ENCODE results near the gene H6PD.

Gene H6PD

DNA sequence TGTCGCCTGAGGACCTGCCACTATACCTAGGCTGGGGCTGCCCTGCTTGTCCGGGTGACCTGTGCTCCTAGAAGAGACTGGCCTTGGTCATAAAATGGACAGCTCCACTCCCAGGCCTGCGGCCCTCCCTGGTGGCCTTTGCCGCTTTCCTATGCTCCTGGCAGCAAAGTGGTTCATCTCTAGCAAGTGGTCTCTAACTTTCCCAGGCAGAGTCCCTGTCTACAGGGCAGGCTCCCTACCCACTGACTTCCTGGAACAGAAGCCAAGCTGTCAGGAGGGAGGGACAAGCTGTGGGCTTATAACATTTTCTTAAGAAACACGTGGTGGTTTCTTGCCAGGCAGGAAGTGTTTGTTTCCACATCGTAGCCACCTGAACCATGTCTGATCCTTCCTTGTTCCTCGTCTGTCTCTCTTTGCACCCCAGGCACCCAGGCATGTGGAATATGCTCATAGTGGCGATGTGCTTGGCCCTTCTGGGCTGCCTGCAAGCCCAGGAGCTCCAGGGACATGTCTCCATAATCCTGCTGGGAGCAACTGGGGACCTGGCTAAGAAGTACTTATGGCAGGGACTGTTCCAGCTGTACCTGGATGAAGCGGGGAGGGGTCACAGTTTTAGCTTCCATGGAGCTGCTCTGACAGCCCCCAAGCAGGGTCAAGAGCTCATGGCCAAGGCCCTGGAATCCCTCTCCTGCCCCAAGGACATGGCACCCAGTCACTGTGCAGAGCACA lies 10.1 kb downstream of the H6PD start:
- TF ChIP-seq, protein P1, sequence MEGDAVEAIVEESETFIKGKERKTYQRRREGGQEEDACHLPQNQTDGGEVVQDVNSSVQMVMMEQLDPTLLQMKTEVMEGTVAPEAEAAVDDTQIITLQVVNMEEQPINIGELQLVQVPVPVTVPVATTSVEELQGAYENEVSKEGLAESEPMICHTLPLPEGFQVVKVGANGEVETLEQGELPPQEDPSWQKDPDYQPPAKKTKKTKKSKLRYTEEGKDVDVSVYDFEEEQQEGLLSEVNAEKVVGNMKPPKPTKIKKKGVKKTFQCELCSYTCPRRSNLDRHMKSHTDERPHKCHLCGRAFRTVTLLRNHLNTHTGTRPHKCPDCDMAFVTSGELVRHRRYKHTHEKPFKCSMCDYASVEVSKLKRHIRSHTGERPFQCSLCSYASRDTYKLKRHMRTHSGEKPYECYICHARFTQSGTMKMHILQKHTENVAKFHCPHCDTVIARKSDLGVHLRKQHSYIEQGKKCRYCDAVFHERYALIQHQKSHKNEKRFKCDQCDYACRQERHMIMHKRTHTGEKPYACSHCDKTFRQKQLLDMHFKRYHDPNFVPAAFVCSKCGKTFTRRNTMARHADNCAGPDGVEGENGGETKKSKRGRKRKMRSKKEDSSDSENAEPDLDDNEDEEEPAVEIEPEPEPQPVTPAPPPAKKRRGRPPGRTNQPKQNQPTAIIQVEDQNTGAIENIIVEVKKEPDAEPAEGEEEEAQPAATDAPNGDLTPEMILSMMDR (IDR thresholded peaks at IDR 0.05; ENCODE audit: low read depth, low read length) = no peak

DNA sequence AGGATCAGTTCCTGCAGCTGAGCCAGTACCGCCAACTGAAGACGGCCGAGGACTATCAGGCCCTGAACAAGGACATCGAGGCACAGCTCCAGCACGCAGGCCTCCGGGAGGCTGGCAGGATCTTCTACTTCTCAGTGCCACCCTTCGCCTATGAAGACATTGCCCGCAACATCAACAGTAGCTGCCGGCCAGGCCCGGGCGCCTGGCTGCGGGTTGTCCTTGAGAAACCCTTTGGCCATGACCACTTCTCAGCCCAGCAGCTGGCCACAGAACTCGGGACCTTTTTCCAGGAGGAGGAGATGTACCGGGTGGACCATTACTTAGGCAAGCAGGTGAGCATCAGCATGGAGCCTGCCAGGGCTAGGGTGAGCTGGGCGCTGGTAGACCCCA lies 10.7 kb downstream of the H6PD start:
- no peak overlapping the region for H3K4me3 ChIP-seq (replicated peaks in 1 of 2; ENCODE audit: low read depth in 2 of 2, low read length in 2 of 2)
- no peak for DNase-seq (ENCODE audit: low read depth in 2 of 2)
- TF ChIP-seq, protein P1 (IDR thresholded peaks at IDR 0.05; ENCODE audit: low read depth, low read length) = no peak

More for the DNA sequence above, 10.1 kb downstream of the H6PD start:
- peak in 1 of 2 donors; percentile 65 for DNase-seq (ENCODE audit: low read depth in 2 of 2)
- H3K4me3 ChIP-seq (replicated peaks in 1 of 2; ENCODE audit: low read depth in 2 of 2, low read length in 2 of 2) = no peak overlapping the region

DNA sequence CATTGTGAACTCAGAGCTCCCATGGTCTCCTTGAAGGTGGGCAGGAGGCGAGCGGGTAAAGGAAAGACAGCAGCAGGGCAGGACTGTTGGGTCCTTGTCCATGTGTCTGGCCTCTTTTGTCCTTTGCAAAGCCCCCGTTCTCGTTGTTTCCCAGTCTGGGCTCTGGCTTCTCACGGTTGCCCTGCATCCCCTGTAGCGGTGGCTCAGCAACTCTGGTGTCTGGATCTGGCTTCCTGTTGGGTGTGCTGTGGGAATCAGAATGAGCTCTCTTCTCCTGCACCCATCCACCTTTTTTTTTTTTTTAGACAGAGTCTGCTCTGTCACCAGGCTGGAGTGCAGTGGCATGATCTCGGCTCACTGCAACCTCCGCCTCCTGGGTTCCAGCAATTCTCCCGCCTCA lies 11.1 kb downstream of the H6PD start:
- DNase-seq (ENCODE audit: low read depth in 2 of 2) = no peak
- TF ChIP-seq, protein P1 (IDR thresholded peaks at IDR 0.05; ENCODE audit: low read depth, low read length) = no peak
- no peak overlapping the region for H3K4me3 ChIP-seq (replicated peaks in 1 of 2; ENCODE audit: low read depth in 2 of 2, low read length in 2 of 2)

DNA sequence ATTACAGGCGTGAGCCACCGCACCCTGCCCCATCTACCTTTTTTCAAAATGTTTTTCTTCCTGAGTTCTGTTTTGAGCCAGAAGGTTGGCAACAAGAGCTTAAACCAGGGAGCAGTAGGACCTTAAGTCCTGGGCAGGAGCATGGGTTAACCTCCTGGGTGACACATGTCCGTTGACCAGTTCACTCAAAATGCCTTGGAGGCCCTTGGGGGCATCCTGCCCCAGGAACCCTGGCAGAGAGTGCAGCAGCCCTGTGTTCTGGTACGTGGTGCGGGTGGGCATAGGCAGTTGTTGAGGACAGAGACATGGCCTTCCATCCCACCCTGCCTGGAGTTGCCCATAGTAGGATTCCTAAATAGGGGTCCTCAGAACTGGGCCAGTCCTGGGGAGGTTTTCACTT lies 11.6 kb downstream of the H6PD start:
- no peak for DNase-seq (ENCODE audit: low read depth in 2 of 2)
- TF ChIP-seq, protein P1 (IDR thresholded peaks at IDR 0.05; ENCODE audit: low read depth, low read length) = no peak
- H3K4me3 ChIP-seq (replicated peaks in 1 of 2; ENCODE audit: low read depth in 2 of 2, low read length in 2 of 2) = no peak overlapping the region

DNA sequence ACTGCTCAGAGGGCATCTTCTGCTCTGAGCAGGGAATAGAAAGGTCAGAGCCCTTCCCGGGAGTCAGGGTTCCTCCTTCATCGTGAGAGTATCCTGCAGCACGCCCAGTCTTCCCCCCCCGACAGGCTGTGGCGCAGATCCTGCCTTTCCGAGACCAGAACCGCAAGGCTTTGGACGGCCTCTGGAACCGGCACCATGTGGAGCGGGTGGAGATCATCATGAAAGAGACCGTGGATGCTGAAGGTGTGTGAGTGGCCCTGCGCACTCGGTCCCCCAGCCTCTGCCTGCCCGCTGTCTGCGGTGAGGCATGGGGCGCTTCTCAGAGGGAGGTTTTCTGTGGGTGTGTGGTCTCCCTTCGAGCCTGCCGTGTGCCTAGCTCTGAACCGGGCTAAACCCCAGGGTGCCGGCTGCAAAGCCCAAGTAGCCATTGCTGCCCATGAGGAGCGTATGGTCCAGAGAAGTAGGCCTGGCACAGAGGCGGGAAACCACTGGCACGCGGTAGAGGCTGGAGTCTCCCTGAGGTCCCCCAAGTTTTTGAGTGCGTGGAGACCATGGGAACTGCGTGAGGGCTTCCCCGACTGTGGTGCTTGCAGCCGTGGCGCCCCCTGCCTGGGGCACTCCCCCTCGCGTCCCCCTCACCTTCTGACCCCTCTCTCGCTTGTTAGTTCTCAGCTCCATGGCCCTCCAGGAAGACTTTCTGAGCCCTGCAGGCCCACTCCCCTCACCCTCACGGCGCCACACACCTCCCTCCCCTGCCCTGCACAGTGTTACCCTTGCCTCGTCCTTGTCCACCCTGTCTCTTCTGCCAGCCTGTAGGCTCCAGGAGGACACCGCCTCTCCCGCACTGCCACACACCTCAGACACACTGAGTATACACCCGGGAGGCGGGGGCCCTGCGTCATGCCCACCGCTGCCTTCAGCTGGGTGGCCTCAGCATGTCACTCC lies 12.5 kb downstream of the H6PD start:
- TF ChIP-seq, protein P1 (IDR thresholded peaks at IDR 0.05; ENCODE audit: low read depth, low read length) = no peak
- DNase-seq (ENCODE audit: low read depth in 2 of 2) = no peak
- no peak overlapping the region for H3K4me3 ChIP-seq (replicated peaks in 1 of 2; ENCODE audit: low read depth in 2 of 2, low read length in 2 of 2)

DNA sequence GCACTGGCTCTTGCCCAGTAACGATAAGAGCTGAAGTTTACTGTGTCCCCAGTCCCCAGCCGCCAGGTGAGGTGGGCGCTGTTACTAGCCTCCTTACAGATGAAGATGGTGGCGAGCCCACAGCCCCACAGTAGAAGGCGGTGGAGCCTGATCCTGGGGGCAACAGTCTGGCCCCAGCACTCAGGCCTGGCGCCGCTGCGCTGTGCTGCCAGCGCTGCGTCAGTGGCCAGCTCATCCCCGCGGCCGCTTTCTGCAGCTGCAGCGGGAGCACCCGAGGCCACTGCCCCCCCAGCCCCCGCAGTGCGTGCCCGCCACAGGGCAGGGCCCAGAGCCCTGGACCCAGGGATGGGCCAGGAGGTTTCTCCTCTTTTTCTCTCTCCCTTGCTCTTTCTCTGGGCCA lies 13.3 kb downstream of the H6PD start:
- TF ChIP-seq, protein P1 (IDR thresholded peaks at IDR 0.05; ENCODE audit: low read depth, low read length) = no peak
- no peak overlapping the region for H3K4me3 ChIP-seq (replicated peaks in 1 of 2; ENCODE audit: low read depth in 2 of 2, low read length in 2 of 2)
- no peak for DNase-seq (ENCODE audit: low read depth in 2 of 2)

Data from cardiac fibroblast (primary cell).